Sciatic nerve (tissue), 2 donors: ENCODE results near the gene ARMC7. TPM values are rescaled to one million over a fixed set of nuclear protein-coding genes. Genes with fewer than 3 reads are reported as not detected.

Experiments
- ATAC-seq: fragments of 200-7000 bp; cut with Tn5 transposase; one replicate; pipeline ENCODE4 v1.9.1; 2020; ENCODE audit warnings: mild to moderate bottlenecking, moderate library complexity
- DNase-seq: peaks from one replicate; pipeline ENCODE4 v3.0.0-alpha.2; 2020; ENCODE audit warnings: low spot score
- intact Hi-C: fragments of 100-400 bp; cut with DNase I; formaldehyde crosslinking; loops from one replicate; pipeline ENCODE4 v1.14.2; 2022
- total RNA-seq: library from RNA; stranded (reverse); fragmentation: NEBNext Ultra II Directional; extraction: Animal tissue kit (Norgen Biotek cat#: 25700); gene quantifications from one replicate; pipeline ENCODE4 v1.2.1, GENCODE V29; 2021
- donor health status: DM: no; HTN: no; CAD: no.
- donor health status: DM: no; HTN: no; CAD: no.

The ARMC7 gene
- total RNA-seq, 1 donor from 2014 or later, result 11.7 TPM

- ATAC-seq (peak; percentile 76), DNase-seq (peak; percentile 61)
- intact Hi-C loops, result no loop called here
These were observed 13.6 kb upstream of the ARMC7 start for GRCh38 chr17:75096082-75096625.

DNA sequence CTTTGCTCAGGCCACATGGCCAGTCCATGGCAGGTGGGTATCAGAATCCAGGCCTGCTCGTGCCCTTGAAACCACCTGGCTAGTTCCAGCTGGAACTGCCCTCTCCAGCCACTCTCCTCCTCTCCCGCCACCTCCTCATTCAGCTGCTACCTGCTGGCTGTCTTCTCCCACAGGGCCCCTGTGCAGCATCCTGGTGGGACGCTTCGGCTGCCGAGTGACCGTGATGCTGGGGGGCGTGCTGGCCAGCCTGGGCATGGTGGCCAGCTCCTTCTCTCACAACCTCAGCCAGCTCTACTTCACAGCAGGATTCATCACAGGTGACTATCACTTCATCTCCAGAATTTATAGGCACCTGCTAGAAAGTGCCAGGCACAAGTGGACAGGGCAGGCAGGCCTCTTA lies 11.9 kb upstream of the ARMC7 start:
- no peak for ATAC-seq
- intact Hi-C loops, result no loop called here
- no peak for DNase-seq

GRCh38 chr17:75098861-75099260 lies 10.9 kb upstream of the ARMC7 start:
- no peak for ATAC-seq
- DNase-seq, result no peak
- intact Hi-C loops, result no loop called here

GRCh38 chr17:75099881-75100595 lies 9.7 kb upstream of the ARMC7 start:
- no peak for ATAC-seq
- intact Hi-C loops, result no loop called here
- no peak for DNase-seq

- DNase-seq (no peak), ATAC-seq (no peak)
- intact Hi-C loops, result no loop called here
These were observed 7.4 kb upstream of the ARMC7 start for GRCh38 chr17:75102385-75102821.

GRCh38 chr17:75103601-75104554 lies 5.9 kb upstream of the ARMC7 start:
- no peak for DNase-seq
- intact Hi-C loops, result no loop called here
- ATAC-seq, result no peak

GRCh38 chr17:75105126-75106080 lies 4.4 kb upstream of the ARMC7 start:
- intact Hi-C loops, result no loop called here
- no peak for ATAC-seq
- no peak for DNase-seq

DNA sequence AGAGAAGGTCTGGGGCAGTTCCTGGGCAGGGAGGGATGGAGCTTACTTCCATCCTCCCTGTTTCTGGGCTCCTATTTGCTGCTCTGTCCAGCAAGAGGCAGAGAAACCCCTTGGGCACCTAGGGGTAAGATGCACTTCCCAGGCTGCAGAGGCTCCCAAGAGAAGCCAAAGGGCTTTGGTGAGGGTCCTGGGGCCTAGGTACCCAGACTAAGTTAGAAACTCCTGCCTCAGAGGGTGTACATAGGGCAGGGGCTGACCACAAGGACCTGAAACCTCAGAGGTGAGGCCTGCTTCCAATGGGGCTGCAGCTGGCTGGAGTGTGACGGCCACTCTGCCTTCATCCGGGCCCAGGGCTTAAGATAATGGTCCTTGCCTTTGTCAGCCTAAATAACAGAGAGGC lies 1.6 kb upstream of the ARMC7 start:
- no peak for DNase-seq
- ATAC-seq, result no peak
- intact Hi-C loops, result no loop called here

- intact Hi-C loops, result no loop called here
- DNase-seq (no peak), ATAC-seq (no peak)
These were observed 743 bp upstream of the ARMC7 start for GRCh38 chr17:75109046-75109406.

- intact Hi-C loops, result no loop called here
- DNase-seq (no peak), ATAC-seq (no peak)
These were observed 617 bp downstream of the ARMC7 start for GRCh38 chr17:75110234-75110937.

- intact Hi-C loops, result no loop called here
- ATAC-seq, result no peak
- DNase-seq, result no peak
These were observed 2.1 kb downstream of the ARMC7 start for GRCh38 chr17:75111777-75112335.

GRCh38 chr17:75113798-75114551 lies 4.2 kb downstream of the ARMC7 start:
- intact Hi-C loops, result no loop called here
- DNase-seq, result peak; percentile 94
- peak; percentile 84 for ATAC-seq

DNA sequence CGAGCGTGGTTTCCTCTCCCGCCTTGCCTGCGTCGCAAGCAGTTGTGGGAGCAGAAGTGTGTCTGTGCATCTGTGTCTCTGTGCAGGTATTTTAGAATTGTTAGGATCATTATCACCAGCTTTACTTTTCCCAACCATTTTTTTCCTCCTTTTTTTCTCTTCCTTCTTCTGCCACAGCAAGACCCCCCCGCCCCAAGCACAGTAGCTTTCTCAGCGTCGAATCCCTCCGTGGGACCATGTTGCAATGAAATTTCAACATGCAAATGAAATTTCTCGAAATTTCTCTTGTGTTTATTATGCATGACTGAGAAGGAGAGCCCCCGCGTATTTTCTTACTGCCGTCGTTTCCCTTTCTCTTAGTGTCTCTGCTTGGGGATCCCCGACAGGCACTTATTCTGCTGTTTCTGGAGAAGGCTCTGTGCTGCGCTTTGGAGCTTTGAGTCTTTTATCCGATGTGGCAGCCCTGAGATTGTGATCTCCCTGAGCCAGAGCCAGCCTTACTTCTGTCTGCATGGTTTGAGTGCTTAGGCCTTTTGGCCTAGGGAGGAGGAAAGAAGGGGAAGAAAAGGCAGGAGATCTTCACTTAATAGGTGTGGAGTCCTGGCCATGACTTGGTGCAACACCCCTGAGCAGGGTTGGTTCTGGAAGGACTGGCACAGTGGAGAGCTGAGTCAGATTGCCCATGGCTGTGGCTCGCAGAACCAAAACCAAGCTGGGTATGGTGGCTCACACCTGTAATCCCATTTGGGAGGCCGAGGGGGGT lies 5.0 kb downstream of the ARMC7 start:
- intact Hi-C loops, result no loop called here
- DNase-seq (no peak), ATAC-seq (no peak)

- intact Hi-C loops, result no loop called here
- no peak for DNase-seq
These were observed 5.8 kb downstream of the ARMC7 start for GRCh38 chr17:75115555-75115954.

GRCh38 chr17:75116737-75117136 lies 7.0 kb downstream of the ARMC7 start:
- intact Hi-C loops, result no loop called here
- ATAC-seq (peak; percentile 43), DNase-seq (no peak)

More at GRCh38 chr17:75115555-75115954, 5.8 kb downstream of the ARMC7 start:
- ATAC-seq, result no peak

- ATAC-seq (no peak), DNase-seq (no peak)
- intact Hi-C loops, result no loop called here
These were observed 8.5 kb downstream of the ARMC7 start for GRCh38 chr17:75118307-75118706.
